CD4-positive, alpha-beta T cell (primary cell): ENCODE measurements around the gene GK. TPM values are rescaled to one million over a fixed set of nuclear protein-coding genes. Genes with fewer than 3 reads are reported as not detected.

ENCODE experiments used
- ATAC-seq: fragments of 200-7000 bp; cut with Tn5 transposase; one replicate; pipeline ENCODE4 v1.10.0; 2022; ENCODE audit warnings: mild to moderate bottlenecking; ENCODE audit not compliant: poor library complexity
- CTCF ChIA-PET: fragments of 350-600 bp; sonication (Branson Sonifier 250); formaldehyde crosslinking; loops from one replicate; lab custom pipeline; 2021; ENCODE audit warnings: antibody characterized with exemption, inconsistent platforms; lab: Charles Lee
- POLR2A ChIA-PET: fragments of 350-600 bp; sonication (Branson Sonifier 250); formaldehyde crosslinking; loops from one replicate; lab custom pipeline; 2021; ENCODE audit warnings: antibody characterized with exemption, inconsistent platforms; lab: Charles Lee
- DNase-seq, 14 experiments: peaks; one replicate each; pipeline ENCODE4 v3.0.0-alpha.2; 2013 to 2020; ENCODE audit warnings: mixed read lengths in 2 of 14
- H3K27ac ChIP-seq, 2 donors: one replicate each; pipeline versions ENCODE4 v1.5.1 to v1.7.0; 2013; ENCODE audit warnings: low read length in 2 of 2, low read depth in 1 of 2, mild to moderate bottlenecking in 1 of 2
- H3K27me3 ChIP-seq, 2 experiments: 1 replicate in 1 of 2; 2 replicates in 1 of 2; pipeline versions ENCODE4 v1.6.1 to v1.7.0; 2013; ENCODE audit warnings: low read length in 2 of 2, control low read depth in 1 of 2, mild to moderate bottlenecking in 1 of 2, moderate library complexity in 1 of 2; ENCODE audit not compliant: insufficient read depth in 2 of 2, control insufficient read depth in 1 of 2
- H3K36me3 ChIP-seq: one replicate; pipeline ENCODE4 v1.6.1; 2013; ENCODE audit warnings: low read length, control low read depth; ENCODE audit not compliant: insufficient read depth
- H3K4me1 ChIP-seq: one replicate; pipeline ENCODE4 v1.6.1; 2013; ENCODE audit warnings: low read length, control low read depth; ENCODE audit not compliant: insufficient read depth
- H3K4me3 ChIP-seq: one replicate; pipeline ENCODE4 v1.5.1; 2013; ENCODE audit warnings: mild to moderate bottlenecking, low read length, moderate library complexity
- H3K9me3 ChIP-seq, 2 experiments: 1 replicate in 1 of 2; 2 replicates in 1 of 2; pipeline versions ENCODE4 v1.6.1 to v1.7.0; 2013; ENCODE audit warnings: low read length in 2 of 2, mild to moderate bottlenecking in 2 of 2, control low read depth in 1 of 2, moderate library complexity in 1 of 2; ENCODE audit not compliant: control insufficient read depth in 1 of 2, insufficient read depth in 1 of 2
- H3K27ac Mint-ChIP-seq: one replicate; pipeline ENCODE4 v1.8.0; 2020; ENCODE audit warnings: mixed read lengths
- H3K27me3 Mint-ChIP-seq: one replicate; pipeline ENCODE4 v1.8.0; 2021; ENCODE audit warnings: mixed read lengths
- H3K36me3 Mint-ChIP-seq: one replicate; pipeline ENCODE4 v1.8.0; 2021; ENCODE audit warnings: low read depth, mixed read lengths
- H3K4me1 Mint-ChIP-seq: one replicate; pipeline ENCODE4 v1.8.0; 2021; ENCODE audit warnings: low read depth, mixed read lengths
- H3K4me3 Mint-ChIP-seq: one replicate; pipeline ENCODE4 v1.8.0; 2020; ENCODE audit warnings: mild to moderate bottlenecking, mixed read lengths
- H3K9me3 Mint-ChIP-seq: one replicate; pipeline ENCODE4 v1.8.0; 2020; ENCODE audit warnings: mixed read lengths
- CTCF ChIP-seq: fragments of 200-600 bp; IDR thresholded peaks from one replicate; pipeline ENCODE4 v1.8.0; 2022; ENCODE audit warnings: antibody characterized with exemption, mild to moderate bottlenecking
- intact Hi-C, 2 experiments: fragments of 100-400 bp; cut with DNase I in 1 of 2; cut with micrococcal nuclease in 1 of 2; formaldehyde crosslinking; loops; one replicate each; pipeline versions ENCODE4 v1.15.1 to v1.9.0; 2023 to 2025; cut with DNase I, micrococcal nuclease
- total RNA-seq, 174 experiments: library from RNA in 2 of 174; stranded (reverse) in 2 of 174; gene quantifications; one replicate each; pipeline ENCODE4 v1.2.3 and lab custom pipeline; 2021 to 2026

GK gene
- total RNA-seq, 2 experiments from 2014 or later, result 1.4 to 1.9 TPM

GRCh38 chrX:30690330-30690729 lies 37.1 kb downstream of the GK start:
- no peak for ATAC-seq
- Mint-ChIP-seq H3K4me1 (no peaks in the 10 kb centered on the region), H3K4me3 (no peak overlapping the region), H3K27me3 (no peaks in the 10 kb centered on the region), H3K27ac (no peak overlapping the region), H3K9me3 (no peaks in the 10 kb centered on the region), H3K36me3 (peaks cover 14% of the 10 kb centered on the region)
- Histone ChIP-seq H3K4me3 (no peak overlapping the region), H3K4me1 (no peaks in the 10 kb centered on the region), H3K9me3 (no peaks in the 10 kb centered on the region), H3K27me3 (no peaks in the 10 kb centered on the region), H3K36me3 (no peaks in the 10 kb centered on the region), H3K27ac (no peak overlapping the region)
- no peak for TF ChIP-seq CTCF
- DNase-seq, result no peak
- intact Hi-C loops, result no loop called here
- CTCF ChIA-PET, result no interaction called here
- POLR2A ChIA-PET, result no interaction called here

- no peaks in the 10 kb centered on the region for H3K27me3 Mint-ChIP-seq
- ChIA-PET CTCF (no interaction called here), POLR2A (no interaction called here)
- H3K4me3 ChIP-seq, result no peak overlapping the region
- peaks cover 29% of the 10 kb centered on the region for H3K36me3 Mint-ChIP-seq
- no peaks in the 10 kb centered on the region for H3K9me3 Mint-ChIP-seq
- H3K4me3 Mint-ChIP-seq, result no peak overlapping the region
- H3K27ac Mint-ChIP-seq, result no peak overlapping the region
- H3K4me1 ChIP-seq, result no peaks in the 10 kb centered on the region
- no peaks in the 10 kb centered on the region for H3K4me1 Mint-ChIP-seq
- no peak for TF ChIP-seq CTCF
- H3K27me3 ChIP-seq, result no peaks in the 10 kb centered on the region
- H3K36me3 ChIP-seq, result peaks cover 3% of the 10 kb centered on the region
- intact Hi-C loops, result no loop called here
- H3K27ac ChIP-seq, result no peak overlapping the region
- H3K9me3 ChIP-seq, result no peaks in the 10 kb centered on the region
- no peak for ATAC-seq
- DNase-seq, result no peak
Measured at GRCh38 chrX:30693999-30694650, 40.9 kb downstream of the GK start.

GRCh38 chrX:30702736-30703135 lies 49.5 kb downstream of the GK start:
- H3K27me3 ChIP-seq, result no peaks in the 10 kb centered on the region
- H3K4me1 Mint-ChIP-seq, result no peaks in the 10 kb centered on the region
- H3K36me3 ChIP-seq, result no peaks in the 10 kb centered on the region
- no peak for DNase-seq
- H3K36me3 Mint-ChIP-seq, result peaks cover 4% of the 10 kb centered on the region
- no peak overlapping the region for H3K27ac Mint-ChIP-seq
- H3K4me3 Mint-ChIP-seq, result no peak overlapping the region
- ATAC-seq, result no peak
- H3K27ac ChIP-seq, result no peak overlapping the region
- H3K27me3 Mint-ChIP-seq, result no peaks in the 10 kb centered on the region
- no peak overlapping the region for H3K4me3 ChIP-seq
- intact Hi-C loops, result no loop called here
- no peaks in the 10 kb centered on the region for H3K9me3 Mint-ChIP-seq
- no peaks in the 10 kb centered on the region for H3K9me3 ChIP-seq
- POLR2A ChIA-PET, result no interaction called here
- H3K4me1 ChIP-seq, result no peaks in the 10 kb centered on the region
- CTCF ChIA-PET, result no interaction called here
- no peak for TF ChIP-seq CTCF
